Activated CD8-positive, alpha-beta memory T cell treated with anti-CD3 and anti-CD28 coated beads, Interleukin-2, amount 50 U/mL, for 24 hours (primary cell): ENCODE measurements around the gene PCID2.
"Not testable (repeated sequence)": the region's sequence is repeated elsewhere in the genome, so short reads cannot be mapped to it uniquely, and the experiment has no call there.

Experiments used
- DNase-seq: peaks from one replicate; pipeline ENCODE4 v3.0.0-alpha.2; 2020; ENCODE audit errors: extremely low read depth

The PCID2 gene

GRCh38 chr13:113208421-113209335 is at the start of gene PCID2:
PCID2 (minus strand) TSS chr13:113208669; CDS start chr13:113208634, 35 bp downstream.
- DNase-seq, result peak; percentile 70

GRCh38 chr13:113257908-113258307 is 49.4 kb upstream of the PCID2 start:
- DNase-seq, result not testable (repeated sequence)

- no peak for DNase-seq
Measured at GRCh38 chr13:113252516-113253095, 44.1 kb upstream of the PCID2 start.

- DNase-seq, result no peak
Measured at GRCh38 chr13:113245849-113246796, 37.7 kb upstream of the PCID2 start.

GRCh38 chr13:113243847-113244246 is 35.4 kb upstream of the PCID2 start:
- no peak for DNase-seq

- DNase-seq, result not testable (repeated sequence)
Measured at GRCh38 chr13:113241623-113242022, 33.2 kb upstream of the PCID2 start.

GRCh38 chr13:113239986-113240385 is 31.5 kb upstream of the PCID2 start:
- DNase-seq, result no peak

GRCh38 chr13:113239357-113239756 is 30.9 kb upstream of the PCID2 start:
- no peak for DNase-seq

- no peak for DNase-seq
Measured at GRCh38 chr13:113238536-113238935, 30.1 kb upstream of the PCID2 start.

GRCh38 chr13:113233101-113233500 is 24.6 kb upstream of the PCID2 start:
- no peak for DNase-seq

- no peak for DNase-seq
Measured at GRCh38 chr13:113232208-113233003, 23.9 kb upstream of the PCID2 start.

- no peak for DNase-seq
Measured at GRCh38 chr13:113231306-113232207, 23.1 kb upstream of the PCID2 start.

- DNase-seq, result no peak
Measured at GRCh38 chr13:113229791-113230190, 21.3 kb upstream of the PCID2 start.

- no peak for DNase-seq
Measured at GRCh38 chr13:113229161-113229560, 20.7 kb upstream of the PCID2 start.

GRCh38 chr13:113226873-113227450 is 18.5 kb upstream of the PCID2 start:
- no peak for DNase-seq

- DNase-seq, result no peak
Measured at GRCh38 chr13:113225515-113225914, 17.0 kb upstream of the PCID2 start.

- DNase-seq, result no peak
Measured at GRCh38 chr13:113224486-113224885, 16.0 kb upstream of the PCID2 start.

GRCh38 chr13:113223070-113223469 is 14.6 kb upstream of the PCID2 start:
- no peak for DNase-seq

GRCh38 chr13:113220877-113221276 is 12.4 kb upstream of the PCID2 start:
- no peak for DNase-seq

- no peak for DNase-seq
Measured at GRCh38 chr13:113220141-113220598, 11.7 kb upstream of the PCID2 start.
